Measurements from ENCODE around the gene FARP1.

Gene FARP1

DNA sequence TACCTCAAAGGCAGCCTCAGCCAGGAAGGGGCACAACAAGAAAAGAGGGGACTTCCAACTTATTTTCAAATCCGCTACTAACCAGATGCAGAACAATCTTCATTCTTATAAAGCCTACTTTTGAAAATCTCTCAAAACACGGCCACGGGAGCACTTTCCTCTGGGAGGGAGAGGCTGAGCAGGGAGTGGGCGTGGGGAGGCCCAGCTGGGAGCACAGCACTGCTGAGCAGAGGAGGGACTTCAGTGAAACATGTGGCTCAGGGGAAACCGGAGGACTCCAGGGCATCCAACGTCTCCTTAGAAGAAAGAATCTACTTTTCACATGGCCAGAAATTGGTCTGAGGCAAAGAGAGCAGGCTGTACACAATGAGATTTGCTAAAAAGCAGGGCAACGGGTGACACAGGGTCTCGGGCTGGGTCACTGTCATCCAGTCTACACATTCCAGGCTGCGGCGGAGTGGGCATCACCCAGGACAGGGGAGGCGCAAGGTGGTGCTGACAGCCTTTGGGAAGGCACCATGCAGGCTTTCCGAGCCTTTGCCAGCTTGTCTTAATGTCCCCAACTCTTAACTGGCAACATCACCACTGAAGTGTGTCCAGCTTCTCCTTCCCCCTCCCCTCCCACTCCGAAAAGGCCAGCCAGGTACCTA, 317.0 kb downstream of the FARP1 start:
- no peak for TF ChIP-seq EZH2phosphoT487 (conservative IDR thresholded peaks at IDR 0.05; ENCODE audit: low read length)
- TF ChIP-seq, protein P1, sequence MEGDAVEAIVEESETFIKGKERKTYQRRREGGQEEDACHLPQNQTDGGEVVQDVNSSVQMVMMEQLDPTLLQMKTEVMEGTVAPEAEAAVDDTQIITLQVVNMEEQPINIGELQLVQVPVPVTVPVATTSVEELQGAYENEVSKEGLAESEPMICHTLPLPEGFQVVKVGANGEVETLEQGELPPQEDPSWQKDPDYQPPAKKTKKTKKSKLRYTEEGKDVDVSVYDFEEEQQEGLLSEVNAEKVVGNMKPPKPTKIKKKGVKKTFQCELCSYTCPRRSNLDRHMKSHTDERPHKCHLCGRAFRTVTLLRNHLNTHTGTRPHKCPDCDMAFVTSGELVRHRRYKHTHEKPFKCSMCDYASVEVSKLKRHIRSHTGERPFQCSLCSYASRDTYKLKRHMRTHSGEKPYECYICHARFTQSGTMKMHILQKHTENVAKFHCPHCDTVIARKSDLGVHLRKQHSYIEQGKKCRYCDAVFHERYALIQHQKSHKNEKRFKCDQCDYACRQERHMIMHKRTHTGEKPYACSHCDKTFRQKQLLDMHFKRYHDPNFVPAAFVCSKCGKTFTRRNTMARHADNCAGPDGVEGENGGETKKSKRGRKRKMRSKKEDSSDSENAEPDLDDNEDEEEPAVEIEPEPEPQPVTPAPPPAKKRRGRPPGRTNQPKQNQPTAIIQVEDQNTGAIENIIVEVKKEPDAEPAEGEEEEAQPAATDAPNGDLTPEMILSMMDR (IDR thresholded peaks at IDR 0.05; ENCODE audit: insufficient read depth, low read length, poor library complexity, severe bottlenecking), result no peak
- H3K27ac ChIP-seq (ENCODE audit: low read depth, low read length), result no peak overlapping the region
- no peaks in the 10 kb centered on the region for H3F3A ChIP-seq (ENCODE audit: insufficient read depth)
- H3K27me3 ChIP-seq (ENCODE audit: low read length), result no peaks in the 10 kb centered on the region
- H3K9me2 ChIP-seq (replicated peaks; ENCODE audit: insufficient read depth, low read length), result no peaks in the 10 kb centered on the region
- H2AFZ ChIP-seq (ENCODE audit: low read depth, low read length, severe bottlenecking), result no peak overlapping the region
- no peak overlapping the region for H3K4me3 ChIP-seq (ENCODE audit: insufficient read depth, low read length, poor library complexity, severe bottlenecking)
- no peaks in the 10 kb centered on the region for H4K20me1 ChIP-seq (ENCODE audit: low read depth, low read length)
- H3K36me3 ChIP-seq (ENCODE audit: low read length), result no peaks in the 10 kb centered on the region
- no peaks in the 10 kb centered on the region for H3K9me3 ChIP-seq (ENCODE audit: insufficient read depth, low read length)
- H3K9ac ChIP-seq (ENCODE audit: low read length), result no peak overlapping the region
- H3K79me2 ChIP-seq (ENCODE audit: insufficient read depth, low read length), result no peaks in the 10 kb centered on the region
- no peak overlapping the region for H3K4me2 ChIP-seq (ENCODE audit: low read depth, low read length, poor library complexity, severe bottlenecking)

DNA sequence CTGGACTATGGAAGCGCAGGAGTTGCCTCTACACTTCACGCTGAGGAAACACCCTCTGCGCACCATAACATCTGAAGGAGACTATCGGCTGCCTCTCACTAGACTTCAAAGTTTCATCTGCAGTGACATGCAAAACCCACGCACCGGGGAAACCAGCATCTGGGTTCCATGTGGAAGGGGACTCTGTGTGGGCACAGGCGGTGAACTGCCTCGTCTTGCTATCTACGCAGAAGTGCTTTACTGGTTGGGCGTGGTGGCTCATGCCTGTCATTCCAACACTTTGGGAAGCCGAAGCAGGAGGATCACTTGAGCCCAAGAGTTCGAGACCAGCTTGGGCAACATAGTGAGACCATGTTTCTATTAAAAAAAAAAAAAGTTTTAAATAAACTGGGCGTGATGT, 317.6 kb downstream of the FARP1 start:
- no peaks in the 10 kb centered on the region for H3K36me3 ChIP-seq (ENCODE audit: low read length)
- no peak overlapping the region for H3K4me2 ChIP-seq (ENCODE audit: low read depth, low read length, poor library complexity, severe bottlenecking)
- TF ChIP-seq, protein P1 (IDR thresholded peaks at IDR 0.05; ENCODE audit: insufficient read depth, low read length, poor library complexity, severe bottlenecking), result no peak
- no peak for TF ChIP-seq EZH2phosphoT487 (conservative IDR thresholded peaks at IDR 0.05; ENCODE audit: low read length)

DNA sequence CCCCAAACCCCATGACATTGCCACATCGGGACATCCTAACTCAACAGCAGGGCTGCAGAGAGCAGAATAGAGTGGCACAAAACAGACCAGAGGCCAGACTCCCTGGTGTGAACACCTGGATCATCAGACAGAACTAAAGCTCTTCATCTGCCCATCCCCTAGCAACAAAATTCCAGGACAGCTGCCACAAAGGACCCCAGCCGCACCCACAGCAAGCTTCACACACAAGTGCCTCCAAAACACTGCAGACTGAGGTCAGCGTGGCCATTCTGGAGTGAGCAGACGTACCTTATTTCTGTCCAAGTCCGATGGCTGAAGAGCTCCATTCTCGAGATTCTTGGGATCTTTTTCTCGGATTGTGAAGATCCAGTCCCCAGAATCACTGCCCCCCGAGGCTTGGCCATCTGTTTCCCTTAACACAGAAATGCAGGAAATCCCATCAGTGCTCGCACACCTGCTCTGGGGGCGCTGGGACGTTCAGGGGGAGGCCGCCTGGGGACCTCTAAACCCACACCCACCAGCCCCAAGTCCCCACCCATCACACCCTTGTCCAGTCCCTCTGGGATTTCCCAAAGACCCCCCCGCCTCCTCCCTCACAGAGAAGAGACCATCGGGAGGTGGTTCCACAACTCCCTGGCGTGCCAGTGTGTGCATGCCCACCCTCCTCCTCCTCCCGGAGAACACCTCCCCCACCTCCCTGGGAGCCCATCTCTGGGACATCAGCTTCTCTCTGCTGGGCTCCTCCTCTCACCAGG, 318.8 kb downstream of the FARP1 start:
- no peaks in the 10 kb centered on the region for H3K9me3 ChIP-seq (ENCODE audit: insufficient read depth, low read length)
- no peaks in the 10 kb centered on the region for H3F3A ChIP-seq (ENCODE audit: insufficient read depth)
- TF ChIP-seq, protein P1 (IDR thresholded peaks at IDR 0.05; ENCODE audit: insufficient read depth, low read length, poor library complexity, severe bottlenecking), result no peak
- no peak overlapping the region for H3K4me2 ChIP-seq (ENCODE audit: low read depth, low read length, poor library complexity, severe bottlenecking)
- H3K27me3 ChIP-seq (ENCODE audit: low read length), result no peaks in the 10 kb centered on the region
- H3K79me2 ChIP-seq (ENCODE audit: insufficient read depth, low read length), result no peaks in the 10 kb centered on the region
- H2AFZ ChIP-seq (ENCODE audit: low read depth, low read length, severe bottlenecking), result no peak overlapping the region
- no peak overlapping the region for H3K9ac ChIP-seq (ENCODE audit: low read length)
- H3K9me2 ChIP-seq (replicated peaks; ENCODE audit: insufficient read depth, low read length), result no peaks in the 10 kb centered on the region
- H4K20me1 ChIP-seq (ENCODE audit: low read depth, low read length), result no peaks in the 10 kb centered on the region
- H3K36me3 ChIP-seq (ENCODE audit: low read length), result no peaks in the 10 kb centered on the region
- no peak overlapping the region for H3K27ac ChIP-seq (ENCODE audit: low read depth, low read length)
- H3K4me3 ChIP-seq (ENCODE audit: insufficient read depth, low read length, poor library complexity, severe bottlenecking), result no peak overlapping the region

More for the DNA sequence above, 317.6 kb downstream of the FARP1 start:
- Histone ChIP-seq H3K4me3 (ENCODE audit: insufficient read depth, low read length, poor library complexity, severe bottlenecking) (no peak overlapping the region), H4K20me1 (ENCODE audit: low read depth, low read length) (no peaks in the 10 kb centered on the region), H3K9ac (ENCODE audit: low read length) (no peak overlapping the region), H3K27me3 (ENCODE audit: low read length) (no peaks in the 10 kb centered on the region), H3F3A (ENCODE audit: insufficient read depth) (no peaks in the 10 kb centered on the region), H2AFZ (ENCODE audit: low read depth, low read length, severe bottlenecking) (no peak overlapping the region), H3K9me2 (replicated peaks; ENCODE audit: insufficient read depth, low read length) (no peaks in the 10 kb centered on the region), H3K27ac (ENCODE audit: low read depth, low read length) (no peak overlapping the region), H3K9me3 (ENCODE audit: insufficient read depth, low read length) (no peaks in the 10 kb centered on the region), H3K79me2 (ENCODE audit: insufficient read depth, low read length) (no peaks in the 10 kb centered on the region)

Data from SU-DHL-6 (cell line).